HG02623 (cell line): ENCODE measurements around the gene PSEN1.

Source experiments
- ATAC-seq: cut with Tn5 transposase; IDR thresholded peaks from one replicate; pipeline ENCODE4 v1.9.1; 2021; ENCODE audit warnings: moderate library complexity; ENCODE audit not compliant: unreplicated experiment

The PSEN1 gene

DNA sequence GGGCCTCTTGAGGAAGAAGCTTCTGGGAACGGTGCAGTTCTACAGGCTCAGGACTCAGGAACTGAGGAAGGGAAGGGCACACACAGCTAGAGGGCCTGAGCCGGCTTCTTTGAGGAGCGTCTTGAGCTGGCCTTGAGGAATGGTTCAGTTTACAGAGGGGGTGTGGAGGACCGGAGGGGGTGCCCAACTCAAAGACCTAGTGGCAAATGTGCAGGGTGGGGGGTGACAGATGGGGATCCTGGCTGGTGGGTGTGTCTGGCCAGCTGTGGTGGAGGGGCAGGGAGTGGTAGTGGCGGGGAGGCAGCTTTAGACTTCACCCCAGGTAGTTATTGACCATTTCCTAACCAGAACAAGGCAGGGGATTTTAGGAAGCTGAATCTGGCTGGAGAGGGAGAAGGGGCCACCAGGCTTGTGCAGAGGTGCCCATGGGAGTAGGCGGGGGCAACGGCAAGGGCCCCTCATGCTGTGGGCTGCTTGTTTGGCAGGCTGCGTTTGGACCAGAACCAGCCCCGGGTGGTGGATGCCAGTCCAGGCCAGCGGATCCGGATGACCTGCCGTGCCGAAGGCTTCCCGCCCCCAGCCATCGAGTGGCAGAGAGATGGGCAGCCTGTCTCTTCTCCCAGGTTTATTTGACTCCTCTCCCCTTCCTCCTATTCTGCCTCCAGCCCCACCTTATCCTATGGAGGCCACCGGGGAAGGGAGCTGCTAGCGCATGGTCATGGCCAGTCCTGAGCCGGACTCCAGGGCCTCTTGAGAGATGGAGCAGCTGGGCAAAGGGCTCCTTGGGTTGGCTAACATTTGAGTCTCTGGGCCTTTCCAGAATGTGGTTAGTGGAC lies 128.8 kb downstream of the PSEN1 start:
- ATAC-seq, result no peak

DNA sequence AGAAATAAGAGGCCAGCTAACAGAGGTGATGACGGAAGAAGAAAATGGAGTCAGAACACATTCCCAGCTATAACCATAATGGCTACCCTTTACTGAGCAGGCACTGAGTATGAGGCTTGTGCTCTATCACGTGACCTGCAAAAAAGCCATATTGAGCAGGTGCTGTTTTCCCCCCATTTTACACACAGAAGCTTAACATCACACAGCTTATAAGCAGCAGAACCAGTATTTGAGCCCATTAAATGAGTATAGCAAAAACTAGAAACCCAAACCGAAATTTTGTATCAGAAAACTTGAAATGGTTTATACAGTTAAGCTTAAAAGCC lies 129.4 kb downstream of the PSEN1 start:
- ATAC-seq, result no peak

DNA sequence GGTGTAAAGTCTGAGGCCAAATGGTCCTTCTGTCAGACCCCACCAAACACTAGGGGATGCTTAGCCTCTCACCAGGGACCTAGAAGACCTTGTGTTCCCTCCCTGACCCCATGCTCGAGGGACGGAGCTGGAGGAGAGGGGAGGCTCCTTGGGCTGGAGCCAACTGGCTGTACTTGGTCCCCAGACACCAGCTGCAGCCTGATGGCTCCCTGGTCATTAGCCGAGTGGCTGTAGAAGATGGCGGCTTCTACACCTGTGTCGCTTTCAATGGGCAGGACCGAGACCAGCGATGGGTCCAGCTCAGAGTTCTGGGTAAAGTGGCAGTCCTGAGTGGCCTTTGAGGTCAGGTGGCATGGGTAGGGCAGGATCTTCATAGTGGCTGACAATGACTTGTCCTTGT lies 130.0 kb downstream of the PSEN1 start:
- no peak for ATAC-seq

DNA sequence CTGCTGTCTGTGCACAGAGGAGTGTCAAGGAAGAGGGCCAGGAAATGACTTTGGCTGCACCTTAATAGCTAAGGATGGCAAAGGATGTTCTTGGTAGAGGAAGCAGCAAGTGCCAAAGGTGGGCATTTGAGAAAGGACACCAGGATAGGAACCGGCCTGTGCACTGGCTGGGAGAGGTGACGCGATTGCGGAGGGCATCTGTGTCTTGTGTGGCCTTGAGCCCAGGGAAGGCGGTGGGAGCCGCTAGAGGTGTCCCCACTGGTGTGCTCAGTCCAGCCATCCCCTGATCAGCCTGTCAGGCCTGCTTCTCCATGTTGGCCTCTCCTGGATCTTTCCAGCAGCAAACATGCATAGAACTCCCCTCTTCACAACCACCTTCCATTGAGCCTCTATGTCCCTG lies 131.2 kb downstream of the PSEN1 start:
- no peak for ATAC-seq

DNA sequence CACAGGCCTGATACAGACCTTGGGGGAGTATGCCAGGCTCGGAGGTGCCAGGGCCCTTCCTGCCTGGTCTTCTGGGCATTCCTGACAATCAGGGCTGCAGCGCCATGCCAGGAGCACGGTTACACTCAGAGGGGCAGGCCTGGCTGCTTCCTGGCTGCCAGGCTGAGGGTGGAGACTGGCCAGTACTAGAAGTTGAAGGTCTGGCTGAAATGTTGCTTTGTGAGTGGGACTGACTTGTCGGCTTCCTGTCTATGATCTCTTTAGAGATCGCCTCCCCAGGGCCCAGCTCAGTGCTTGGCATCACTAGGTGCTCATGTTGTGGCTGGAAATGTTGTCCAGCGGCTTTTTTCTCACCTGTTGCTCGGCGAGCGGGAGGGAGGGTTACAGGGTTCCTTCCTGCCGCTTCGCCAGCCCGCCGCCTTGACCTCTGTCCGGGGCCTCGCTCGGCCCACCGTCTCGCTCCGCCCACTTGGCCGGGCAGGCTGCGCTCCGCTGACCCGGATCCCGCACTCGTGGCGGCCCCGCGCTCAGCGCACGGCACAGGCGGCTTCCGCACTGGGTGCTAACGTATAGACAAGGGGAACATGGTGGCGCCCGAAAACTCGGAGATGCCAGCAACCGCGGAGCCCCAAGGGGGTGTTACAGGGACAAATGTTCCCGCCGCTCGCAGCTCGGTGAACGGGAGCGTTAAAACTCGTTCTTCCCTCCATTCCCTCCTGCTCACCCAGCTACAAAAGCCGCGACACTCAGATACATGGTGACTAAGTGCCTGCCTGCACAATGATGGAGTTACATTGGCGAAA lies 133.6 kb downstream of the PSEN1 start:
- ATAC-seq, result no peak

DNA sequence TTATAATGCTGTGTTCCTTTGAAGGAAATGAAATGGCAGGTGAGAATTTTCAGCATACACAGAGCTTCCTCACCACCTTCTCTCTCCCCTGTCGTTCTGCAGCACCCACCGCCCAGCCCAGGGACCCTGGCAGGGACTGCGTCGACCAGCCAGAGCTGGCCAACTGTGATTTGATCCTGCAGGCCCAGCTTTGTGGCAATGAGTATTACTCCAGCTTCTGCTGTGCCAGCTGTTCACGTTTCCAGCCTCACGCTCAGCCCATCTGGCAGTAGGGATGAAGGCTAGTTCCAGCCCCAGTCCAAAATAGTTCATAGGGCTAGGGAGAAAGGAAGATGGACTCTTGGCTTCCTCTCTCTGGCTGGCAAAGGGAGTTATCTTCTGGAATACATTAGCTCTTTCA lies 136.1 kb downstream of the PSEN1 start:
- no peak for ATAC-seq
